Esophagus (tissue), 2 donors: Measurements from ENCODE around the gene CLIP4. TPM values are rescaled to one million over a fixed set of nuclear protein-coding genes. Genes with fewer than 3 reads are reported as not detected.

Experiments
- H3K27ac ChIP-seq, 2 donors: one replicate each; pipeline ENCODE4 v1.5.1; 2013; ENCODE audit warnings: low read depth in 2 of 2, mild to moderate bottlenecking in 2 of 2, inconsistent platforms in 1 of 2, low read length in 1 of 2, moderate library complexity in 1 of 2
- H3K27me3 ChIP-seq, 2 donors: one replicate each; pipeline ENCODE4 v1.6.1; 2013; ENCODE audit warnings: low read length in 2 of 2, control low read depth in 1 of 2, mild to moderate bottlenecking in 1 of 2; ENCODE audit not compliant: insufficient read depth in 2 of 2, control insufficient read depth in 1 of 2
- H3K36me3 ChIP-seq, 2 donors: one replicate each; pipeline ENCODE4 v1.6.1; 2013; ENCODE audit warnings: low read length in 1 of 2; ENCODE audit not compliant: control insufficient read depth in 2 of 2, insufficient read depth in 2 of 2
- H3K4me1 ChIP-seq, 2 donors: one replicate each; pipeline ENCODE4 v1.6.1; 2013; ENCODE audit warnings: low read length in 1 of 2; ENCODE audit not compliant: control insufficient read depth in 2 of 2, insufficient read depth in 2 of 2
- H3K4me3 ChIP-seq, 2 donors: one replicate each; pipeline ENCODE4 v1.5.1; 2013; ENCODE audit warnings: low read length in 2 of 2, mild to moderate bottlenecking in 2 of 2, low read depth in 1 of 2, moderate library complexity in 1 of 2
- H3K9me3 ChIP-seq, 2 donors: one replicate each; pipeline ENCODE4 v1.6.1; 2013; ENCODE audit warnings: mild to moderate bottlenecking in 2 of 2, low read depth in 1 of 2, low read length in 1 of 2, moderate library complexity in 1 of 2; ENCODE audit not compliant: control insufficient read depth in 2 of 2, insufficient read depth in 1 of 2
- WGBS, 2 donors: extraction: QIAGEN DNeasy Blood & Tissue Kit; methylation state at CpG; one replicate each; pipeline ENCODE4 v1.1.7; 2013; 5-methylcytosine and 5-hydroxymethylcytosine counted together
- polyA plus RNA-seq, 2 donors: library from polyadenylated mRNA; stranded (reverse); fragments of 200-250 nt; gene quantifications; one replicate each; pipeline ENCODE4 v1.2.3, GENCODE V29; 2013
- donor health status: healthy with polysubstance abuse.
- donor health status: Bipolar disorder and iron deficiency.

The CLIP4 gene
- polyA plus RNA-seq, result 10 to 100 TPM; 12.4 to 16.8 TPM

- WGBS, 2 donors, result 2% methylated on average over 53 to 76 of the region's 76 CpGs
- Histone ChIP-seq H3K27me3 (no peaks in the 10 kb centered on the region), H3K4me1 (peaks cover 2 to 6% of the 10 kb centered on the region in 2 donors)
Measured at GRCh38 chr2:29114946-29115609, at the start of gene CLIP4. CLIP4 (plus strand) TSS chr2:29115415; CDS start chr2:29121389, 5,974 bp downstream.

GRCh38 chr2:29066271-29066860, 48.8 kb upstream of the CLIP4 start:
- 48 to 61% methylated on average over 8 of the region's 8 CpGs for WGBS, 2 donors
- peak overlapping the region; percentile 81 to 99 for H3K27ac ChIP-seq
- no peaks in the 10 kb centered on the region for H3K36me3 ChIP-seq
- H3K4me1 ChIP-seq, result peaks cover 13 to 36% of the 10 kb centered on the region in 2 donors
- no peaks in the 10 kb centered on the region for H3K27me3 ChIP-seq
- H3K4me3 ChIP-seq, result no peak overlapping the region
- no peaks in the 10 kb centered on the region for H3K9me3 ChIP-seq

More at GRCh38 chr2:29114946-29115609, at the start of gene CLIP4:
- H3K4me3 ChIP-seq, result peak within 1 kb of the TSS; percentile 87 to 92
- peak within 1 kb of the TSS; percentile 93 to 96 for H3K27ac ChIP-seq
- H3K36me3 ChIP-seq, result no peaks in the 10 kb centered on the region
- no peaks in the 10 kb centered on the region for H3K9me3 ChIP-seq

GRCh38 chr2:29066997-29067605, 48.1 kb upstream of the CLIP4 start:
- H3K4me3 ChIP-seq, result no peak overlapping the region
- H3K27me3 ChIP-seq, result no peaks in the 10 kb centered on the region
- peak overlapping the region; percentile 81 to 99 for H3K27ac ChIP-seq
- peaks cover 13 to 35% of the 10 kb centered on the region in 2 donors for H3K4me1 ChIP-seq
- H3K9me3 ChIP-seq, result no peaks in the 10 kb centered on the region
- no peaks in the 10 kb centered on the region for H3K36me3 ChIP-seq
- WGBS, 2 donors, result 37% methylated on average over 7 of the region's 7 CpGs

- peaks cover 5 to 26% of the 10 kb centered on the region in 2 donors for H3K4me1 ChIP-seq
- no peaks in the 10 kb centered on the region for H3K9me3 ChIP-seq
- no peaks in the 10 kb centered on the region for H3K27me3 ChIP-seq
- no peaks in the 10 kb centered on the region for H3K36me3 ChIP-seq
- H3K27ac ChIP-seq, result peak overlapping the region in 1 of 2 donors; percentile 40
- no peak overlapping the region for H3K4me3 ChIP-seq
- 64 to 68% methylated on average over 7 of the region's 7 CpGs for WGBS, 2 donors
Measured at GRCh38 chr2:29068513-29068912, 46.7 kb upstream of the CLIP4 start.

GRCh38 chr2:29070526-29070925, 44.7 kb upstream of the CLIP4 start:
- no peaks in the 10 kb centered on the region for H3K27me3 ChIP-seq
- H3K4me1 ChIP-seq, result peaks cover 0 to 14% of the 10 kb centered on the region in 2 donors
- H3K9me3 ChIP-seq, result no peaks in the 10 kb centered on the region
- H3K36me3 ChIP-seq, result no peaks in the 10 kb centered on the region
- H3K27ac ChIP-seq, result no peak overlapping the region
- H3K4me3 ChIP-seq, result no peak overlapping the region
- 83 to 88% methylated on average over 12 of the region's 12 CpGs for WGBS, 2 donors

- Histone ChIP-seq H3K27ac (no peak overlapping the region), H3K27me3 (no peaks in the 10 kb centered on the region), H3K36me3 (no peaks in the 10 kb centered on the region), H3K4me1 (peaks cover 0 to 10% of the 10 kb centered on the region in 2 donors), H3K4me3 (no peak overlapping the region), H3K9me3 (no peaks in the 10 kb centered on the region)
- 86 to 90% methylated on average over 16 to 19 of the region's 19 CpGs for WGBS, 2 donors
Measured at GRCh38 chr2:29071032-29071975, 43.9 kb upstream of the CLIP4 start.

- no peak overlapping the region for H3K4me3 ChIP-seq
Measured at GRCh38 chr2:29072251-29072650, 43.0 kb upstream of the CLIP4 start.

GRCh38 chr2:29072971-29073725, 42.1 kb upstream of the CLIP4 start:
- Histone ChIP-seq H3K27ac (no peak overlapping the region), H3K4me3 (no peak overlapping the region), H3K27me3 (no peaks in the 10 kb centered on the region), H3K9me3 (no peaks in the 10 kb centered on the region), H3K36me3 (no peaks in the 10 kb centered on the region), H3K4me1 (peaks cover 0 to 3% of the 10 kb centered on the region in 2 donors)
- WGBS, 2 donors, result 87 to 91% methylated on average over 12 of the region's 12 CpGs

More at GRCh38 chr2:29072251-29072650, 43.0 kb upstream of the CLIP4 start:
- Histone ChIP-seq H3K36me3 (no peaks in the 10 kb centered on the region), H3K27ac (no peak overlapping the region), H3K9me3 (no peaks in the 10 kb centered on the region), H3K27me3 (no peaks in the 10 kb centered on the region), H3K4me1 (peaks cover 0 to 3% of the 10 kb centered on the region in 2 donors)
- 89 to 92% methylated on average over 8 of the region's 8 CpGs for WGBS, 2 donors
